Loucy (cell line): ENCODE results near the gene CD79B.

Experiments used
- CTCF ChIP-seq: fragments of 200-600 bp; sonication (generic); conservative IDR thresholded peaks from 2 replicates; pipeline ENCODE4 v1.5.1; 2014; ENCODE audit warnings: mild to moderate bottlenecking, antibody characterized with exemption, low read length
- EZH2phosphoT487 ChIP-seq: fragments of 200-600 bp; IDR thresholded peaks from 2 replicates; pipeline ENCODE4 v1.6.1; 2018; ENCODE audit warnings: antibody characterized with exemption, mild to moderate bottlenecking, moderate library complexity, borderline replicate concordance

GRCh38 chr17:63926164-63926563, 6.0 kb downstream of the CD79B start:
- no peak for TF ChIP-seq EZH2phosphoT487
- TF ChIP-seq CTCF: no peak
